Activated naive CD4-positive, alpha-beta T cell treated with anti-CD3 and anti-CD28 coated beads, Interleukin-2, amount 10 ng/mL, durations not matched to agents 7 days and 5 days (primary cell): Measurements from ENCODE around the gene AOPEP.

Source experiments
- CTCF ChIA-PET: fragments of 350-600 bp; sonication (Branson Sonifier 250); formaldehyde crosslinking; loops from one replicate; lab custom pipeline; 2021; ENCODE audit warnings: antibody characterized with exemption; lab: Charles Lee
- DNase-seq: peaks from one replicate; pipeline ENCODE4 v3.0.0-alpha.2; 2020
- H3K27ac Mint-ChIP-seq: one replicate; pipeline ENCODE4 v1.8.0; 2021; ENCODE audit warnings: mild to moderate bottlenecking, moderate library complexity, mixed read lengths
- H3K27me3 Mint-ChIP-seq: one replicate; pipeline ENCODE4 v1.8.0; 2021; ENCODE audit warnings: mild to moderate bottlenecking, mixed read lengths
- H3K36me3 Mint-ChIP-seq: one replicate; pipeline ENCODE4 v1.8.0; 2021; ENCODE audit warnings: mixed read lengths
- H3K4me1 Mint-ChIP-seq: one replicate; pipeline ENCODE4 v1.8.0; 2021; ENCODE audit warnings: mixed read lengths
- H3K4me3 Mint-ChIP-seq: one replicate; pipeline ENCODE4 v1.8.0; 2021; ENCODE audit warnings: mild to moderate bottlenecking, moderate library complexity, mixed read lengths
- H3K9me3 Mint-ChIP-seq: one replicate; pipeline ENCODE4 v1.8.0; 2021; ENCODE audit warnings: mixed read lengths

The AOPEP gene

GRCh38 chr9:94926431-94926800, 199.9 kb downstream of the AOPEP start:
- Mint-ChIP-seq H3K36me3 (no peaks in the 10 kb centered on the region), H3K27me3 (peaks cover 3% of the 10 kb centered on the region), H3K4me1 (no peaks in the 10 kb centered on the region), H3K4me3 (no peak overlapping the region), H3K9me3 (no peaks in the 10 kb centered on the region), H3K27ac (no peak overlapping the region)
- CTCF ChIA-PET = no interaction called here
- DNase-seq = peak; percentile 10

GRCh38 chr9:94927048-94927761, 200.7 kb downstream of the AOPEP start:
- H3K4me1 Mint-ChIP-seq = no peaks in the 10 kb centered on the region
- CTCF ChIA-PET = no interaction called here
- H3K9me3 Mint-ChIP-seq = no peaks in the 10 kb centered on the region
- H3K4me3 Mint-ChIP-seq = no peak overlapping the region
- H3K27me3 Mint-ChIP-seq = peaks cover 3% of the 10 kb centered on the region
- no peaks in the 10 kb centered on the region for H3K36me3 Mint-ChIP-seq
- H3K27ac Mint-ChIP-seq = no peak overlapping the region
- peak; percentile 2 for DNase-seq

- no peak overlapping the region for H3K27ac Mint-ChIP-seq
- no peaks in the 10 kb centered on the region for H3K36me3 Mint-ChIP-seq
- peak; percentile 5 for DNase-seq
- CTCF ChIA-PET = no interaction called here
- no peaks in the 10 kb centered on the region for H3K9me3 Mint-ChIP-seq
- no peak overlapping the region for H3K4me3 Mint-ChIP-seq
- H3K4me1 Mint-ChIP-seq = no peaks in the 10 kb centered on the region
- peaks cover 3% of the 10 kb centered on the region for H3K27me3 Mint-ChIP-seq
Measured at GRCh38 chr9:94927762-94928670, 201.5 kb downstream of the AOPEP start.

- no peak for DNase-seq
- CTCF ChIA-PET = no interaction called here
- Mint-ChIP-seq H3K4me1 (no peaks in the 10 kb centered on the region), H3K9me3 (no peaks in the 10 kb centered on the region), H3K4me3 (no peak overlapping the region), H3K36me3 (no peaks in the 10 kb centered on the region), H3K27ac (no peak overlapping the region), H3K27me3 (peaks cover 3% of the 10 kb centered on the region)
Measured at GRCh38 chr9:94928691-94929368, 202.3 kb downstream of the AOPEP start.

- DNase-seq = no peak
- no peak overlapping the region for H3K4me3 Mint-ChIP-seq
- no peak overlapping the region for H3K27ac Mint-ChIP-seq
- H3K27me3 Mint-ChIP-seq = peaks cover 3% of the 10 kb centered on the region
- no peaks in the 10 kb centered on the region for H3K9me3 Mint-ChIP-seq
- CTCF ChIA-PET = no interaction called here
- H3K36me3 Mint-ChIP-seq = no peaks in the 10 kb centered on the region
- H3K4me1 Mint-ChIP-seq = no peaks in the 10 kb centered on the region
Measured at GRCh38 chr9:94929369-94929756, 202.9 kb downstream of the AOPEP start.

GRCh38 chr9:94931036-94931633, 204.6 kb downstream of the AOPEP start:
- CTCF ChIA-PET = no interaction called here
- no peak overlapping the region for H3K4me3 Mint-ChIP-seq
- no peak for DNase-seq
- H3K36me3 Mint-ChIP-seq = no peaks in the 10 kb centered on the region
- no peaks in the 10 kb centered on the region for H3K4me1 Mint-ChIP-seq
- no peak overlapping the region for H3K27ac Mint-ChIP-seq
- no peaks in the 10 kb centered on the region for H3K9me3 Mint-ChIP-seq
- H3K27me3 Mint-ChIP-seq = peaks cover 3% of the 10 kb centered on the region

GRCh38 chr9:94931740-94932139, 205.2 kb downstream of the AOPEP start:
- no peaks in the 10 kb centered on the region for H3K36me3 Mint-ChIP-seq
- H3K4me3 Mint-ChIP-seq = no peak overlapping the region
- CTCF ChIA-PET = no interaction called here
- no peak overlapping the region for H3K27ac Mint-ChIP-seq
- H3K27me3 Mint-ChIP-seq = peaks cover 3% of the 10 kb centered on the region
- no peak for DNase-seq
- H3K9me3 Mint-ChIP-seq = no peaks in the 10 kb centered on the region
- no peaks in the 10 kb centered on the region for H3K4me1 Mint-ChIP-seq

- H3K4me3 Mint-ChIP-seq = no peak overlapping the region
- CTCF ChIA-PET = no interaction called here
- no peak for DNase-seq
- peaks cover 3% of the 10 kb centered on the region for H3K27me3 Mint-ChIP-seq
- no peaks in the 10 kb centered on the region for H3K9me3 Mint-ChIP-seq
- H3K36me3 Mint-ChIP-seq = no peaks in the 10 kb centered on the region
- H3K4me1 Mint-ChIP-seq = no peaks in the 10 kb centered on the region
- no peak overlapping the region for H3K27ac Mint-ChIP-seq
Measured at GRCh38 chr9:94932652-94933510, 206.4 kb downstream of the AOPEP start.

GRCh38 chr9:94933511-94933828, 207.0 kb downstream of the AOPEP start:
- CTCF ChIA-PET = no interaction called here
- Mint-ChIP-seq H3K4me1 (no peaks in the 10 kb centered on the region), H3K27me3 (peaks cover 3% of the 10 kb centered on the region), H3K27ac (no peak overlapping the region), H3K9me3 (no peaks in the 10 kb centered on the region), H3K36me3 (peaks cover 2% of the 10 kb centered on the region), H3K4me3 (no peak overlapping the region)
- no peak for DNase-seq

GRCh38 chr9:94934816-94935328, 208.4 kb downstream of the AOPEP start:
- no peak for DNase-seq
- Mint-ChIP-seq H3K9me3 (no peaks in the 10 kb centered on the region), H3K36me3 (peaks cover 2% of the 10 kb centered on the region), H3K4me3 (no peak overlapping the region), H3K4me1 (no peaks in the 10 kb centered on the region), H3K27me3 (peaks cover 3% of the 10 kb centered on the region), H3K27ac (no peak overlapping the region)
- CTCF ChIA-PET = no interaction called here

GRCh38 chr9:94935396-94935795, 208.9 kb downstream of the AOPEP start:
- H3K4me3 Mint-ChIP-seq = no peak overlapping the region
- H3K36me3 Mint-ChIP-seq = peaks cover 2% of the 10 kb centered on the region
- CTCF ChIA-PET = no interaction called here
- H3K9me3 Mint-ChIP-seq = no peaks in the 10 kb centered on the region
- H3K27ac Mint-ChIP-seq = no peak overlapping the region
- no peak for DNase-seq
- peaks cover 3% of the 10 kb centered on the region for H3K27me3 Mint-ChIP-seq
- no peaks in the 10 kb centered on the region for H3K4me1 Mint-ChIP-seq

- Mint-ChIP-seq H3K36me3 (peaks cover 2% of the 10 kb centered on the region), H3K27ac (no peak overlapping the region), H3K4me3 (no peak overlapping the region), H3K9me3 (no peaks in the 10 kb centered on the region), H3K4me1 (no peaks in the 10 kb centered on the region), H3K27me3 (no peaks in the 10 kb centered on the region)
- no peak for DNase-seq
- CTCF ChIA-PET = no interaction called here
Measured at GRCh38 chr9:94936419-94936818, 209.9 kb downstream of the AOPEP start.

GRCh38 chr9:94937214-94937903, 210.9 kb downstream of the AOPEP start:
- no peak for DNase-seq
- H3K27ac Mint-ChIP-seq = no peak overlapping the region

More at GRCh38 chr9:94937214-94937903, 210.9 kb downstream of the AOPEP start:
- peaks cover 2% of the 10 kb centered on the region for H3K36me3 Mint-ChIP-seq
- no peaks in the 10 kb centered on the region for H3K9me3 Mint-ChIP-seq
- H3K4me1 Mint-ChIP-seq = no peaks in the 10 kb centered on the region
- no peak overlapping the region for H3K4me3 Mint-ChIP-seq
- CTCF ChIA-PET = no interaction called here
- H3K27me3 Mint-ChIP-seq = no peaks in the 10 kb centered on the region
